Right cardiac atrium (tissue), 5 donors: ENCODE measurements around the gene GAS6. TPM values are rescaled to one million over a fixed set of nuclear protein-coding genes. Genes with fewer than 3 reads are reported as not detected.

Experiments used
- ATAC-seq, 2 donors: fragments of 200-7000 bp; cut with Tn5 transposase; one replicate each; pipeline versions ENCODE4 v1.8.0 to v1.9.1; 2020; ENCODE audit warnings: moderate library complexity in 2 of 2, mild to moderate bottlenecking in 1 of 2
- DNase-seq, 3 donors: peaks; one replicate each; pipeline ENCODE4 v3.0.0-alpha.2; 2020
- H3K27ac ChIP-seq: one replicate; pipeline ENCODE4 v1.5.1; 2013; ENCODE audit warnings: mild to moderate bottlenecking, low read length, control low read depth, moderate library complexity
- H3K27me3 ChIP-seq: one replicate; pipeline ENCODE4 v1.6.1; 2013; ENCODE audit not compliant: control insufficient read depth, insufficient read depth
- H3K4me1 ChIP-seq: one replicate; pipeline ENCODE4 v1.6.1; 2013; ENCODE audit warnings: low read length; ENCODE audit not compliant: control insufficient read depth, insufficient read depth
- H3K4me3 ChIP-seq: one replicate; pipeline ENCODE4 v1.5.1; 2013; ENCODE audit warnings: low read length, control low read depth
- H3K9me3 ChIP-seq: one replicate; pipeline ENCODE4 v1.6.1; 2013; ENCODE audit warnings: low read length; ENCODE audit not compliant: control insufficient read depth
- WGBS: extraction: QIAGEN DNeasy Blood & Tissue Kit; methylation state at CpG from one replicate; pipeline ENCODE4 v1.1.7; 2013; 5-methylcytosine and 5-hydroxymethylcytosine counted together
- intact Hi-C, 4 donors: fragments of 100-400 bp; cut with DNase I; formaldehyde crosslinking; loops; one replicate each; pipeline versions ENCODE4 v1.11.0 to v1.14.0; 2022 to 2023
- polyA plus RNA-seq: library from polyadenylated mRNA; stranded (reverse); fragments of 200-250 nt; gene quantifications from one replicate; pipeline ENCODE4 v1.2.3, GENCODE V29; 2013
- total RNA-seq, 4 donors: library from RNA; stranded (reverse); fragmentation: NEBNext Ultra II Directional; extraction: Animal tissue kit (Norgen Biotek cat#: 25700); gene quantifications; one replicate each; pipeline ENCODE4 v1.2.1, GENCODE V29; 2021
- donor health status: healthy with polysubstance abuse.
- donor health status: DM: no; HTN: yes; CAD: no.
- donor health status: DM: no; HTN: no; CAD: no.
- donor health status: DM: no; HTN: yes; CAD: no; lungs with severe emphysema.
- donor health status: DM: yes; HTN: yes; CAD: no.

GAS6 gene
- total and polyA plus RNA-seq, 5 donors, result 197 to 273 (median 205) TPM

- no peaks in the 10 kb centered on the region for H3K27me3 ChIP-seq
- no peaks in the 10 kb centered on the region for H3K9me3 ChIP-seq
- no peaks in the 10 kb centered on the region for H3K4me1 ChIP-seq
- peak in 1 of 3 donors; percentile 70 for DNase-seq
- H3K27ac ChIP-seq, result no peak overlapping the region
- 72% methylated on average over 20 of the region's 20 CpGs for WGBS
- intact Hi-C loops, result loop anchor here in 1 of 4 donors (10.0 kb wide), 1 partner anchor 88 kb away; no protein-coding TSS in a partner anchor
- ATAC-seq, result peak; percentile 20 to 30
- no peak overlapping the region for H3K4me3 ChIP-seq
These were observed 39.3 kb upstream of the GAS6 start for GRCh38 chr13:113902986-113903775.

DNA sequence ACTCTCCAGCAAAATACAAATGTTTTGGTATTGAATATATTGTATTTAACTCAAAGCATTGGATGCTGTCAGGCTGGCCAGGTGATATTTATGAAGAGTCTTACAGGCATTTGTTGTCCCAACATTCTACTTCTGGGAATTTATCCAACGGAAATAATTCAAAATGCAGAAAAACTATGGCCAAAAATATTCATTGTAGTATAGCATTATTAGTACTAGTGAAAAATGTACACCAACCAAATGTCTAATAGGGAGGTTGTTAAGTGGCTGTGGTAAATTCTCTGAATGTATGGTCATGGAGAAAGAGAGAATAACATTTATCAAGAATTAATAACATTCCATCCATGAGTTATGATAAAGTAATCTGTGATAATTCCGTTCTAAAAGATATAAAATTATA, 38.6 kb upstream of the GAS6 start:
- H3K4me3 ChIP-seq, result no peak overlapping the region
- no peaks in the 10 kb centered on the region for H3K9me3 ChIP-seq
- no peak overlapping the region for H3K27ac ChIP-seq
- no peaks in the 10 kb centered on the region for H3K4me1 ChIP-seq
- ATAC-seq (no peak), DNase-seq (no peak)
- WGBS, result 53% methylated on average over 2 of the region's 2 CpGs
- no peaks in the 10 kb centered on the region for H3K27me3 ChIP-seq
- intact Hi-C loops, result loop anchor here in 1 of 4 donors (10.0 kb wide), 1 partner anchor 88 kb away; no protein-coding TSS in a partner anchor

DNA sequence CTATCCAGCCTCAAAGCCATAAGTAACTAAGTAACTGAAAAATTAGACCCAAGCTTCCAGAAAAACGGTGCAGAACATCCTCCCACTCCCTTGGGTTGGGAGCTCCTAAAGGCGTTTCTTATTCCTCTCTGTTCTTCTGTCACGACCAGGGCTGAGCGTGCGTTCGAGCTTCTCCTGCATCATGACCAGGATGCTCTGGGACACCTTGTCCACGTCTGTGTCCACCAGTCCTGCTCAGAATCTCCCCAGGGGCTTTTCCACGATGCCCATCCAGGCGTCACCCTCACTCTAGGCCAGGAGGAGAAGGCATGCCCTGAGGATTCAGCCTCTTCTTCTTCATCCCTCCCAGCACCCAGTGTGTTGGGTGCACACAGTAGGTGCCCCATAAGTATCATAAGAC, 37.8 kb upstream of the GAS6 start:
- Histone ChIP-seq H3K4me3 (no peak overlapping the region), H3K9me3 (no peaks in the 10 kb centered on the region), H3K27me3 (no peaks in the 10 kb centered on the region), H3K27ac (no peak overlapping the region), H3K4me1 (peaks cover 4% of the 10 kb centered on the region)
- ATAC-seq (no peak), DNase-seq (no peak)
- WGBS, result 88% methylated on average over 9 of the region's 9 CpGs
- intact Hi-C loops, result loop anchor here in 1 of 4 donors (10.0 kb wide), 1 partner anchor 87 kb away; no protein-coding TSS in a partner anchor

- intact Hi-C loops, result loop anchor here in 1 of 4 donors (10.0 kb wide), 1 partner anchor 86 kb away; no protein-coding TSS in a partner anchor
These were observed 37.4 kb upstream of the GAS6 start for GRCh38 chr13:113901231-113901630.

DNA sequence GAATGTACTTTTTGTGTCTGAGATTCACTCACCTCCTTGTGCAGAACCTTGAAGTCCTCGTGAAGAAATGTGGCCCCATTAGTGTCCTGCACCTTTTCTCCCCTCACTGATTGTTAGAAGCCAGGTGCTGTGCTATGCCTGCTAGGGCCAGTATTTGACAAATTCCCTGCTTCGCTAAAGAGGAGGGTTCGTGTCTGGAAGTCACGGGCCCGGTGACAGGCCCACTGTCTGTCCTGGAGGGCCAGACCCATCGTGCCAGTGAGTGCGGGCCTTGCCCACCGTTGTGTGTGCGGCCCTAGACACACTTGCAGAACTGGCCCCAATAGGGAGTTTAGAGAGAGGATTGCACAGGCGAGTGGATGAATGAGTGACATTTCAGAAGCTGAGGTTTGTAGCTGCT, 36.8 kb upstream of the GAS6 start:
- 85% methylated on average over 10 of the region's 10 CpGs for WGBS
- intact Hi-C loops, result loop anchor here in 1 of 4 donors (10.0 kb wide), 1 partner anchor 86 kb away; no protein-coding TSS in a partner anchor
- Histone ChIP-seq H3K9me3 (no peaks in the 10 kb centered on the region), H3K27ac (no peak overlapping the region), H3K4me1 (peaks cover 4% of the 10 kb centered on the region), H3K27me3 (no peaks in the 10 kb centered on the region), H3K4me3 (no peak overlapping the region)
- DNase-seq, result no peak
- ATAC-seq, result no peak

More at GRCh38 chr13:113901231-113901630, 37.4 kb upstream of the GAS6 start:
- Histone ChIP-seq H3K4me3 (no peak overlapping the region), H3K9me3 (no peaks in the 10 kb centered on the region), H3K27me3 (no peaks in the 10 kb centered on the region), H3K4me1 (peaks cover 4% of the 10 kb centered on the region), H3K27ac (no peak overlapping the region)
- ATAC-seq, result no peak
- DNase-seq, result no peak
- WGBS, result 72% methylated on average over 7 of the region's 7 CpGs

- no peak for DNase-seq
- Histone ChIP-seq H3K9me3 (no peaks in the 10 kb centered on the region), H3K27me3 (no peaks in the 10 kb centered on the region), H3K4me3 (no peak overlapping the region), H3K4me1 (peaks cover 4% of the 10 kb centered on the region), H3K27ac (no peak overlapping the region)
- ATAC-seq, result no peak
- 95% methylated on average over 15 of the region's 15 CpGs for WGBS
- intact Hi-C loops, result no loop called here
These were observed 34.5 kb upstream of the GAS6 start for GRCh38 chr13:113898391-113898790.

DNA sequence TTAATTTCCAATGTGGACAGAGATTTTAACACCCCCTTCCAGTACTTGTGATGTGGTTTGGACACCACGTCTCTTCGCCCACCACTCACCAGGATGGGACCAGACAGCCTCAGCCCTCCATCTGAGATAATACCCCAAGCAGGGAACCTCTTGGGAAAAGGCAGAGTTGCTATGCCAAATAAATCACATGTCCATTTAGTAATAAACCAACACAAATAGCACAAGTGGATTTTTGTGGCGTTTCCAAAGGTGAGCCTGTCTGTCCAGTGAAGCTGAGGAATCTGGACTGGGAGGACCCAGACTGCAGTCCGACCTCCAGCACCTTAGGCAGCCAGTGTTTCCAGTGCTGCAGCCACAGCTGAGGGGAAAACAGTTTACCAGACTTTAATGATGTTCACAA, 34.1 kb upstream of the GAS6 start:
- intact Hi-C loops, result no loop called here
- Histone ChIP-seq H3K4me1 (peaks cover 4% of the 10 kb centered on the region), H3K27me3 (no peaks in the 10 kb centered on the region), H3K4me3 (no peak overlapping the region), H3K27ac (no peak overlapping the region), H3K9me3 (no peaks in the 10 kb centered on the region)
- DNase-seq (no peak), ATAC-seq (no peak)
- 79% methylated on average over 4 of the region's 4 CpGs for WGBS

DNA sequence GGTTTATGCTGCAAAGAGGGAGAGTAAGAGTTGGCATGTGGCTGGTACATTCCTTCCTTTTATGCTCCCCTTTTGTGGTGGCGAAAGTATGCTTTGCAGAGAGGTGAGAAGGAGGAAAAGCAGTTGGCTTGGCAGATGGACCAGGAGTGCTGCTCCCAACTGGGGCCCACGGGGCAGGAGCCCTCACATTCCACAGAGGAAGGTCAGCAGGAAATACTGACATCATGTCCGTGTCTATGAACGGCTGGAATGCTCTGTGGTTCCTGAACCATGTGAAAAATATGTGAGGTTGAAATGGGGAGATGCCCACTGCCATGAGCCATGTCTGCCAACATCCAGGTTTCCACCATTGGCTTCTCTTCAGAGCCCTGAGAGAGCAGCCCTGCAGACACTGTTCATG, 33.3 kb upstream of the GAS6 start:
- WGBS, result 37% methylated on average over 4 of the region's 4 CpGs
- no peaks in the 10 kb centered on the region for H3K9me3 ChIP-seq
- H3K27me3 ChIP-seq, result no peaks in the 10 kb centered on the region
- peak; percentile 23 to 59 for ATAC-seq
- H3K27ac ChIP-seq, result no peak overlapping the region
- H3K4me3 ChIP-seq, result no peak overlapping the region
- intact Hi-C loops, result no loop called here
- DNase-seq, result no peak
- peaks cover 4% of the 10 kb centered on the region for H3K4me1 ChIP-seq

DNA sequence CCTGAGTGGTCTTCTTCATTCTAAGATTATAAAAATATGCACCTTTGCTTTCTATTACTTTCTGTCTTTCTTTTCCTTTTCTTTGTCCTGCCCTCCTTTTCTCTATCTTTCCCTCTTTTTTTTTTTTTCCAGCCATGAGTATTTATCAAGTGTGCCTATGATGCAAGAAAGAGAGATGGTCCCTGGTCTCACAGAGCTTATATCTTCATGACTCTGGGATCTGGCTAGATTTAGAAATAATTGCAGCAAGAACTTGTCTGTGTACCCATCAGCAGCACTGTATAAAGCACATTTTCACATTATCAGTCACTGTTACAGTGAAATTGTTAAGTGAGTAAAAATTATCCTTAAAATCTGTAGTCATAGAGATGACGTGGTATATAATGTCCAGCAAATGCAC, 31.6 kb upstream of the GAS6 start:
- DNase-seq, result no peak
- H3K4me3 ChIP-seq, result no peak overlapping the region
- 81% methylated on average over 1 of the region's 1 CpG for WGBS
- H3K4me1 ChIP-seq, result peaks cover 4% of the 10 kb centered on the region
- intact Hi-C loops, result no loop called here
- no peak for ATAC-seq
- no peaks in the 10 kb centered on the region for H3K9me3 ChIP-seq
- H3K27me3 ChIP-seq, result no peaks in the 10 kb centered on the region
- no peak overlapping the region for H3K27ac ChIP-seq

DNA sequence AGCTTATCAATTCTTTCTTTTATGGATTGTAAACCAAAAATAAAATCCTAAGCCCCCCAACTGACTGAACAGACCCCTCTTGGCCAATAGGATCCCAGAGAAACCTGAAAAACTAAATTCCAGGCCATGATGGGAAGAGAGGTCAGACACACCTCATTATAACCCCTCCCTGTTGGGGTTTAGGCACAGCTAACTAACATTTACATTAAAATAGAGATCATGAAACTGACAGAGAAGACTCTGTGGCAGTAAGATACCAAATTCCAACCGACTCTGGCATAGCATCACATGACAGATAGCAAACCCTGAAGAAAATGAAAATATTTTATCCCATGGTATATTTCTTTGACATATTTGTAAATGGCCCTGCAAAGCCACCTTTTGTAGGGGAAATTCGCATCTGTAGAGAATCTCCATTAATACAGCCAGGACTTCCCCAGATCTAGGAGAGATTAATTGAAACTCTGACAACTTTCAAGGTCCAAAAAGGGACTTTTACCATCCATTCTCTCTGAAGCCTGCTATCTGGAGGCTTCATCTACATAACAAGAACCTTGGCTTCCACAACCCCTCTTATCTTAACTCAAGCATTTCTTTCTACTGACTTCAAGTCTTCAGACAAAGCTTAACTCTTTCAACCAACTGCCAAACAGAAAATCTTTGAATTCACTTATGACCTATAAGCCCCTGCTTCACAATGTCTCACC, 27.1 kb upstream of the GAS6 start:
- intact Hi-C loops, result no loop called here
- no peaks in the 10 kb centered on the region for H3K9me3 ChIP-seq
- H3K4me3 ChIP-seq, result no peak overlapping the region
- ATAC-seq (no peak), DNase-seq (no peak)
- peaks cover 9% of the 10 kb centered on the region for H3K4me1 ChIP-seq
- H3K27me3 ChIP-seq, result no peaks in the 10 kb centered on the region
- WGBS, result 77% methylated on average over 2 of the region's 2 CpGs
- H3K27ac ChIP-seq, result no peak overlapping the region

DNA sequence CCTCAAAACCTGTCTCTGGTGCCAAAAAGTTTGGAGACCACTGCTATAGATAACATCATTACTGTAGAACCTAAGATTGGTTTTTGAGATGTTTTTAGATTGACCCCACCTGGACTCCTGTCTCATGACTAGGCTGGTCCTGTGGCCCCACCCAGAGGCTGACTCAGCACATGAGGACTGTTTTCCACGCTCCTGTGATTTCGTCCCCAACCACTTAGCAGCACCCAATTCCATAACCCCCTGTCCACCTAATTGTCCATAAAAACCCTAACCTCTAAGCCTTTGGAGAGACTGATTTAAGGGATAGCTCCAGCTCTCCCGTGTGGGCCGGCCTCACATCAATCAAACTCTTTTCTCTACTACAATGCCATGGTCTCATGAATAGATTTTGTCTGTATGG, 25.6 kb upstream of the GAS6 start:
- no peak for ATAC-seq
- Histone ChIP-seq H3K27ac (no peak overlapping the region), H3K4me1 (peaks cover 9% of the 10 kb centered on the region), H3K27me3 (no peaks in the 10 kb centered on the region), H3K4me3 (no peak overlapping the region), H3K9me3 (no peaks in the 10 kb centered on the region)
- WGBS, result 89% methylated on average over 4 of the region's 4 CpGs
- no peak for DNase-seq
- intact Hi-C loops, result no loop called here
